Lower leg skin (tissue), 3 donors: ENCODE data around the gene PPP3CB.

Experiments
- POLR2A ChIP-seq, 2 donors: fragments of 450-650 bp; IDR thresholded peaks; one replicate each; pipeline ENCODE4 v1.6.1; 2016 to 2017; ENCODE audit warnings: antibody characterized with exemption in 2 of 2, mild to moderate bottlenecking in 1 of 2, moderate library complexity in 1 of 2
- TF ChIP-seq, protein P1 (sequence below), 3 donors: fragments of 450-650 bp; IDR thresholded peaks; one replicate each; pipeline ENCODE4 v1.5.1; 2016; ENCODE audit warnings: antibody characterized with exemption in 3 of 3, mild to moderate bottlenecking in 3 of 3, moderate library complexity in 2 of 3

DNA sequence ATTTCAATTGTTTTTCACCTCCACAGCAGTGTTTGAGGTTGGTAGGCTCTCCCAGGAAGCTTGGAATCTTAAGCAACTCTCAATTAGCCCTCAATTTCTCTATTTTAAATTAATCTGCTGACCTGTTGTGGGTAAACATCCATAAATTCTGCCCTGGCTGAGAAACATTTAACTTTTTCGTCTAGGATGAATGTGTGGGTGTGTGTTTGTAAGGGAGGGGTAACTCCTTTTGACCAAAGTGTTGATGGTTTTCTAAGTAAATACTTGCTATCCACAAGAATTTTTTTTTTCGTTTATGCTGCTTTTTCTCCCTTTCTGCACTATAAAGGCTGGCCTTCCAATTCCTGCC is 973 bp downstream of the PPP3CB start:
- TF ChIP-seq, protein P1, sequence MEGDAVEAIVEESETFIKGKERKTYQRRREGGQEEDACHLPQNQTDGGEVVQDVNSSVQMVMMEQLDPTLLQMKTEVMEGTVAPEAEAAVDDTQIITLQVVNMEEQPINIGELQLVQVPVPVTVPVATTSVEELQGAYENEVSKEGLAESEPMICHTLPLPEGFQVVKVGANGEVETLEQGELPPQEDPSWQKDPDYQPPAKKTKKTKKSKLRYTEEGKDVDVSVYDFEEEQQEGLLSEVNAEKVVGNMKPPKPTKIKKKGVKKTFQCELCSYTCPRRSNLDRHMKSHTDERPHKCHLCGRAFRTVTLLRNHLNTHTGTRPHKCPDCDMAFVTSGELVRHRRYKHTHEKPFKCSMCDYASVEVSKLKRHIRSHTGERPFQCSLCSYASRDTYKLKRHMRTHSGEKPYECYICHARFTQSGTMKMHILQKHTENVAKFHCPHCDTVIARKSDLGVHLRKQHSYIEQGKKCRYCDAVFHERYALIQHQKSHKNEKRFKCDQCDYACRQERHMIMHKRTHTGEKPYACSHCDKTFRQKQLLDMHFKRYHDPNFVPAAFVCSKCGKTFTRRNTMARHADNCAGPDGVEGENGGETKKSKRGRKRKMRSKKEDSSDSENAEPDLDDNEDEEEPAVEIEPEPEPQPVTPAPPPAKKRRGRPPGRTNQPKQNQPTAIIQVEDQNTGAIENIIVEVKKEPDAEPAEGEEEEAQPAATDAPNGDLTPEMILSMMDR (IDR thresholded peaks at IDR 0.05): no peak
- no peak for TF ChIP-seq POLR2A (IDR thresholded peaks at IDR 0.05)
